ENCODE results near the gene BCL7B. TPM values are rescaled to one million over a fixed set of nuclear protein-coding genes. Genes with fewer than 3 reads are reported as not detected.

BCL7B gene
- total and polyA plus RNA-seq, 10 of the 15 experiments (the other 5 are each of a cell fraction or from before 2014, with no cell fraction given), result 10.9 to 61.8 (median 50.2) TPM

- Histone ChIP-seq H3K9ac (ENCODE audit: control insufficient read depth, insufficient read depth, low read length) (no peak overlapping the region), H3K4me2 (ENCODE audit: control insufficient read depth, insufficient read depth) (no peak overlapping the region), H3K9me3 (replicated peaks; ENCODE audit: control insufficient read depth, insufficient read depth, low read length) (no peaks in the 10 kb centered on the region), H3K27me3 (replicated peaks in 1 of 2; ENCODE audit: control insufficient read depth in 2 of 2, insufficient read depth in 2 of 2, low read length in 1 of 2) (no peaks in the 10 kb centered on the region), H3K4me1 (ENCODE audit: control insufficient read depth, insufficient read depth, low read length) (no peaks in the 10 kb centered on the region), H3K4me3 (no peak overlapping the region), H3K79me2 (ENCODE audit: control insufficient read depth, insufficient read depth, low read length) (no peaks in the 10 kb centered on the region), H2AFZ (ENCODE audit: control insufficient read depth, low read depth, low read length) (no peak overlapping the region), H3K27ac (ENCODE audit: control insufficient read depth, insufficient read depth) (no peak overlapping the region), H4K20me1 (ENCODE audit: control insufficient read depth, insufficient read depth) (no peaks in the 10 kb centered on the region), H3K36me3 (ENCODE audit: control insufficient read depth in 2 of 2, insufficient read depth in 2 of 2, low read length in 1 of 2) (no peaks in the 10 kb centered on the region)
- ChIA-PET POLR2A (no interaction called here), RAD21 (ENCODE audit: unreplicated experiment) (no interaction called here), SMC1A (ENCODE audit: uncharacterized antibody, unreplicated experiment) (interaction anchor here (0.6 kb wide), 1 partner anchor 75 kb away, joined by 3 read pairs; no protein-coding TSS in a partner anchor), CTCF (interaction anchor here (0.7 kb wide), 1 partner anchor 18 kb away, joined by 3 read pairs; no protein-coding TSS in a partner anchor)
- DNase-seq (ENCODE audit: low read depth, low spot score), result no peak
- in situ Hi-C loops (cut with MboI), result no loop called here
- 74% methylated on average over 9 of the region's 9 CpGs for WGBS (ENCODE audit: insufficient coverage, insufficient replicate concordance, low lambda C conversion rate, missing lambda C conversion rate)
- intact Hi-C loops (cut with micrococcal nuclease; ENCODE audit: unreplicated experiment), result no loop called here
- TF ChIP-seq SIN3A (IDR thresholded peaks at IDR 0.05; ENCODE audit: low read depth, low read length) (no peak), NFXL1 (IDR thresholded peaks at IDR 0.05; ENCODE audit: borderline replicate concordance) (no peak)
- no peak for FAIRE-seq
- no peak for ATAC-seq
- BruUV-seq (replicated peaks), result no TSS peak
Observed at GRCh38 chr7:73595358-73595757, 37.9 kb upstream of the BCL7B start.

- intact Hi-C loops (cut with micrococcal nuclease; ENCODE audit: unreplicated experiment) (no loop called here), in situ Hi-C loops (cut with MboI) (no loop called here)
- ChIA-PET RAD21 (ENCODE audit: unreplicated experiment) (no interaction called here), SMC1A (ENCODE audit: uncharacterized antibody, unreplicated experiment) (no interaction called here), CTCF (interaction anchor here (1.0 kb wide), 1 partner anchor 13 kb away, joined by 5 read pairs; no protein-coding TSS in a partner anchor), POLR2A (no interaction called here)
- H3K27me3 ChIP-seq (replicated peaks in 1 of 2; ENCODE audit: control insufficient read depth in 2 of 2, insufficient read depth in 2 of 2, low read length in 1 of 2), result no peaks in the 10 kb centered on the region
- no peak overlapping the region for H3K4me2 ChIP-seq (ENCODE audit: control insufficient read depth, insufficient read depth)
- no TSS peak for BruUV-seq (replicated peaks)
- FAIRE-seq (no peak), ATAC-seq (peak; percentile 55), DNase-seq (ENCODE audit: low read depth, low spot score) (no peak)
- H3K9me3 ChIP-seq (replicated peaks; ENCODE audit: control insufficient read depth, insufficient read depth, low read length), result no peaks in the 10 kb centered on the region
- H3K79me2 ChIP-seq (ENCODE audit: control insufficient read depth, insufficient read depth, low read length), result no peaks in the 10 kb centered on the region
- H3K4me1 ChIP-seq (ENCODE audit: control insufficient read depth, insufficient read depth, low read length), result no peaks in the 10 kb centered on the region
- H4K20me1 ChIP-seq (ENCODE audit: control insufficient read depth, insufficient read depth), result no peaks in the 10 kb centered on the region
- H3K36me3 ChIP-seq (ENCODE audit: control insufficient read depth in 2 of 2, insufficient read depth in 2 of 2, low read length in 1 of 2), result no peaks in the 10 kb centered on the region
- H3K4me3 ChIP-seq, result no peak overlapping the region
- 0 out of 2 replicates have a peak, but pooled peaks have one; percentile 8 for TF ChIP-seq RAD21 (IDR thresholded peaks at IDR 0.05; ENCODE audit: insufficient read depth, low read depth, low read length)
- TF ChIP-seq CTCF (IDR thresholded peaks at IDR 0.05 in 2 of 3, conservative IDR thresholded peaks at IDR 0.05 in 1 of 3; ENCODE audit: control insufficient read depth in 2 of 3, extremely low read depth in 1 of 3, insufficient read depth in 1 of 3, low read depth in 3 of 3, low read length in 3 of 3), result peak in 2 of 3 experiments; percentile 9 to 20; a peak in 2 of 6 replicates
- TF ChIP-seq BCL11A (IDR thresholded peaks at IDR 0.05; ENCODE audit: low read depth, low read length), result no peak
- no peak overlapping the region for H2AFZ ChIP-seq (ENCODE audit: control insufficient read depth, low read depth, low read length)
- no peak overlapping the region for H3K27ac ChIP-seq (ENCODE audit: control insufficient read depth, insufficient read depth)
- no peak overlapping the region for H3K9ac ChIP-seq (ENCODE audit: control insufficient read depth, insufficient read depth, low read length)
- WGBS (ENCODE audit: insufficient coverage, insufficient replicate concordance, low lambda C conversion rate, missing lambda C conversion rate), result 37% methylated on average over 14 of the region's 14 CpGs
Observed at GRCh38 chr7:73593207-73594045, 35.9 kb upstream of the BCL7B start.
